Colonic mucosa (tissue), 4 donors: ENCODE data around the gene POMT1. TPM values are rescaled to one million over a fixed set of nuclear protein-coding genes. Genes with fewer than 3 reads are reported as not detected.

Experiments used
- DNase-seq: peaks from one replicate; pipeline ENCODE4 v3.0.0-alpha.2; 2020
- H3K27ac ChIP-seq: fragments of 200-600 bp; one replicate; pipeline ENCODE4 v1.8.0; 2021
- H3K27me3 ChIP-seq: fragments of 200-600 bp; one replicate; pipeline ENCODE4 v1.8.0; 2021
- H3K36me3 ChIP-seq: fragments of 200-600 bp; one replicate; pipeline ENCODE4 v1.8.0; 2021
- H3K4me1 ChIP-seq: fragments of 200-600 bp; one replicate; pipeline ENCODE4 v1.8.0; 2021; ENCODE audit warnings: mild to moderate bottlenecking
- H3K4me3 ChIP-seq: fragments of 200-600 bp; one replicate; pipeline ENCODE4 v1.8.0; 2021
- H3K9ac ChIP-seq, 2 donors: one replicate each; pipeline ENCODE4 v1.7.0; 2013; ENCODE audit warnings: control low read depth in 2 of 2, low read depth in 2 of 2, low read length in 2 of 2
- H3K9me3 ChIP-seq: fragments of 200-600 bp; one replicate; pipeline ENCODE4 v1.8.0; 2021
- intact Hi-C: fragments of 100-400 bp; cut with DNase I; formaldehyde crosslinking; loops from one replicate; pipeline ENCODE4 v1.14.1; 2022
- total RNA-seq, 2 donors: library from RNA; stranded (reverse); fragmentation: NEBNext Ultra II Directional in 1 of 2; extraction: Animal tissue kit (Norgen Biotek cat#: 25700) in 1 of 2; gene quantifications; one replicate each; pipeline ENCODE4 v1.2.1, GENCODE V29; 2021
- TF ChIP-seq, protein P1 (sequence below): fragments of 200-600 bp; IDR thresholded peaks from one replicate; pipeline ENCODE4 v1.8.0; 2022; ENCODE audit warnings: antibody characterized with exemption, mild to moderate bottlenecking
- donor health status: healthy.
- donor health status: DM: no; HTN: no; CAD: no.
- donor health status: DM: no; HTN: no; CAD: no.

POMT1 gene
- total RNA-seq, 2 donors from 2014 or later: 24.0 to 28.8 TPM

DNA sequence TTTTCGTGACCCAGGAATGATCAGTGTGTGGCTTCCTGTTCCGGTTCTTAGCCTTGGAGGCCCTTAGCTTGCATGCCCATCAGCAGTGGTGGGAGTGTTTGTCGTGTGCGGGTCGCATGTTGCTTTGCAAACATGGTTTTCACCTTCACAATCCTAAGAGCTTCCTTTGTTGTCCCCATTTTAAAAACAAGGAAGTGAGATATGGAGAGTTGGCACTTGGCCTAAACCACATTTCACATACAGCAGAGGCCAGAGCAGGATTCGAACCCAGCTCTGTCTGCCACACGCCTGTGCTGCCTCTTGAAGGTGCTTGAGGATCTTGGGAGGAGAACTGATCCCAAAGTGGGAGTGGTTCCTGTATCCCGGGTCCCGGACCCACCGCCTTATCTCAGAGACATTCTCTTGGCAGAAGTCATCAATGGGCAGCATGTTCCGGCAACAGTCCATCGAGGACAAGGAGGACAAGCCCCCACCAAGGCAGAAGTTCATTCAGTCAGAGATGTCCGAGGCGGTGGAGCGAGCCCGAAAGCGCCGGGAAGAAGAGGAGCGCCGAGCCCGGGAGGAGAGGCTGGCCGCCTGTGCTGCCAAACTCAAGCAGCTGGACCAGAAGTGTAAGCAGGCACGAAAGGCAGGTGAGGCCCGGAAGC, 38.2 kb upstream of the POMT1 start:
- peaks cover 22% of the 10 kb centered on the region for H3K36me3 ChIP-seq

DNA sequence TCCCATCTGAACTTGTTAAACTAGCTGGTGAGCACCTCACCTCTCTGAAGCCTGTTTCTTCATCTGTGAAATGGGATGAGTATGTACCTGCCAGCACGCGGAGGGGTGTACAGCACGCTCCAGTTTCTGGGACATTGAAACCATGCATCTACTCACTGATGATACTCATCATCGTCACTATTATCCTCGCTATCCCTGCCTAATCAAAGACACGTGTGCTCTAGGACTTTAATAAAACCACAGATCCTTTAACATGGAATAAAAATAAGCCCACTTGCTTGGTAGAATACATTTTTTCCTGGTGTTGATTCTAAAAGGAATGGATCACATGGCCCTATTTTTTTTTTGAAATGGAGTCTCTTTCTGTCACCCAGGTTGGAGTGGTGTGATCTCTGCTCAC, 37.3 kb upstream of the POMT1 start:
- peaks cover 26% of the 10 kb centered on the region for H3K36me3 ChIP-seq
- intact Hi-C loops: no loop called here
- DNase-seq: no peak

More for the DNA sequence above, 38.2 kb upstream of the POMT1 start:
- no peak overlapping the region for H3K27ac ChIP-seq
- H3K4me1 ChIP-seq: no peaks in the 10 kb centered on the region
- intact Hi-C loops: no loop called here
- TF ChIP-seq, protein P1, sequence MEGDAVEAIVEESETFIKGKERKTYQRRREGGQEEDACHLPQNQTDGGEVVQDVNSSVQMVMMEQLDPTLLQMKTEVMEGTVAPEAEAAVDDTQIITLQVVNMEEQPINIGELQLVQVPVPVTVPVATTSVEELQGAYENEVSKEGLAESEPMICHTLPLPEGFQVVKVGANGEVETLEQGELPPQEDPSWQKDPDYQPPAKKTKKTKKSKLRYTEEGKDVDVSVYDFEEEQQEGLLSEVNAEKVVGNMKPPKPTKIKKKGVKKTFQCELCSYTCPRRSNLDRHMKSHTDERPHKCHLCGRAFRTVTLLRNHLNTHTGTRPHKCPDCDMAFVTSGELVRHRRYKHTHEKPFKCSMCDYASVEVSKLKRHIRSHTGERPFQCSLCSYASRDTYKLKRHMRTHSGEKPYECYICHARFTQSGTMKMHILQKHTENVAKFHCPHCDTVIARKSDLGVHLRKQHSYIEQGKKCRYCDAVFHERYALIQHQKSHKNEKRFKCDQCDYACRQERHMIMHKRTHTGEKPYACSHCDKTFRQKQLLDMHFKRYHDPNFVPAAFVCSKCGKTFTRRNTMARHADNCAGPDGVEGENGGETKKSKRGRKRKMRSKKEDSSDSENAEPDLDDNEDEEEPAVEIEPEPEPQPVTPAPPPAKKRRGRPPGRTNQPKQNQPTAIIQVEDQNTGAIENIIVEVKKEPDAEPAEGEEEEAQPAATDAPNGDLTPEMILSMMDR: no peak
- DNase-seq: no peak
- H3K4me3 ChIP-seq: no peak overlapping the region
- no peaks in the 10 kb centered on the region for H3K9me3 ChIP-seq
- H3K27me3 ChIP-seq: no peaks in the 10 kb centered on the region
- H3K9ac ChIP-seq: no peak overlapping the region

DNA sequence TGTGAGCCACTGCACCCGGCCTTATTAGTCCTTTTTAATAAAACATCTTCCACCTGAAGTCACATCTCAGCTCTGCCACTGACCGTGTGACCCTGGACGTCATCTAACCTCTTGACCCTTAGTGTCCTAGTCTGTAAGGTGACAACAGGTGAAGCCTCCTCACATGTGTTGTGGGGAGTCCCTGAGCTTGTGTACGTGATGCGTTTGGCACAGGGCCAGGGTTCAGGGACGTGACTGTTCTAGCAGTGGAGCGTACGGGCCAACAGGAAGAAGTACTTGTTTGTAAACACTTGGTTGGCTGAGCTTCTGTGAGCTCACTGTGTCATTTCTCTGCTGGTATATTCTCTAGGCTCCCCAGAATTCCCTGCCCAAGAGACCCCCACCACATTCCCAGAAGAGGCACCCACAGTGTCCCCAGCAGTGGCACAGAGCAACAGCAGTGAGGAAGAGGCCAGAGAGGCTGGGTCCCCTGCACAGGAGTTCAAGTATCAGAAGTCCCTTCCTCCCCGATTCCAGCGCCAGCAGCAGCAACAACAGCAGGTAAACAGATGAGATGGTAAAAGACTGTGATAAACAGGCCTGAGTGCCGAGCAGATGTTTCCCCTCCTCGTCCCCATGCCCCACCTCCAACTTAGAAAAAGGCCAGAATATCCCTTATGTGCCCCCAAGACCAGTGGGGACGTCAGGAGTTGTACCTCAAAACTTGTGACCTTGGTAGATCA, 35.3 kb upstream of the POMT1 start:
- intact Hi-C loops: no loop called here

More for the DNA sequence above, 37.3 kb upstream of the POMT1 start:
- H3K27ac ChIP-seq: no peak overlapping the region
- H3K9me3 ChIP-seq: no peaks in the 10 kb centered on the region
- H3K4me1 ChIP-seq: no peaks in the 10 kb centered on the region
- H3K27me3 ChIP-seq: no peaks in the 10 kb centered on the region
- TF ChIP-seq, protein P1: no peak
- no peak overlapping the region for H3K4me3 ChIP-seq
- H3K9ac ChIP-seq: no peak overlapping the region

DNA sequence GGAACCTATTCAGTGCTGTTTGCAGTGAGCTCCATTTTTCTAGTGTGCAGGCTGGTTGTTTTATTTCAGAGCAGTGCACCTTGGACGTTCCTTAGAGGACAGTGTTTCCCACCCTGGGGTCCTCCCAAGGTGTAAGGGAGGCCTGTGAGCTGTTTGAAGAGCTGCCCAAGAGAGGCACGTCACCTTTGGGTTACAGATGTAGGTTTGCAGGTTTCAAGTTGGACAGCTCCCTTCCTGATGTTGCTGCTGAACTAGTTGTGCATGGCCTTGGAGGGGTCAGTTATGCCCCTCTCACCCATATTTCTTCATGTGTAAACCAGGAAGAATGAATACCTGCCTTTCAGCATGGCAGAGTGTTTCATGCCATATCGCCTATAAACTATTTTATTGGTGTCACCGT, 34.7 kb upstream of the POMT1 start:
- no peak for DNase-seq
- H3K9me3 ChIP-seq: no peaks in the 10 kb centered on the region
- peaks cover 28% of the 10 kb centered on the region for H3K36me3 ChIP-seq
- intact Hi-C loops: no loop called here
- TF ChIP-seq, protein P1: no peak
- no peak overlapping the region for H3K27ac ChIP-seq
- H3K9ac ChIP-seq: no peak overlapping the region
- H3K4me1 ChIP-seq: no peaks in the 10 kb centered on the region
- H3K27me3 ChIP-seq: no peaks in the 10 kb centered on the region
- no peak overlapping the region for H3K4me3 ChIP-seq

More for the DNA sequence above, 35.3 kb upstream of the POMT1 start:
- Histone ChIP-seq H3K4me1 (no peaks in the 10 kb centered on the region), H3K4me3 (no peak overlapping the region), H3K36me3 (peaks cover 25% of the 10 kb centered on the region), H3K27me3 (no peaks in the 10 kb centered on the region), H3K27ac (no peak overlapping the region), H3K9me3 (no peaks in the 10 kb centered on the region), H3K9ac (no peak overlapping the region)
- no peak for DNase-seq
- TF ChIP-seq, protein P1: no peak

DNA sequence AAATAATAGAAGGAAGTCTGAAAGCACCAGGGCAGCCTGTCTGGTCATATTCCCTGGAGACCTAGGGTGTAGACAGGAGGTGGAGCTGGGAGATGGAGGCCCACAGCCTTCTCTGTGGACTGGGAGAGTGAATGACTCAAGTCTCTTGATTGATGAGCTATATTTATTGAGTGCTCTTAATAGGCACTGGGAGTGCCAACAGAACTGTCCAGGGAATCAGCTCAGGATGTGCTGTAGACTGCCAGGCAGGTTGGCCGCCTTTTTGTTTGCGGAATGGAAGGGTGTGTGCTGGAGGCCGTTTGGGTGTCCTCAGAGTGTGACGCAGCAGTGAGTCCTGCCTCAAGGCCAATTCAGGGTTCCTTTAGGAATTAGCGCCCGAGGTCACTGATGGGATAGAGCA, 33.4 kb upstream of the POMT1 start:
- intact Hi-C loops: no loop called here
- Histone ChIP-seq H3K9me3 (no peaks in the 10 kb centered on the region), H3K4me1 (no peaks in the 10 kb centered on the region), H3K36me3 (peaks cover 41% of the 10 kb centered on the region), H3K27ac (no peak overlapping the region), H3K27me3 (no peaks in the 10 kb centered on the region), H3K4me3 (no peak overlapping the region), H3K9ac (no peak overlapping the region)
- TF ChIP-seq, protein P1: no peak
- DNase-seq: no peak
